ENCODE measurements around the gene SSU72. TPM values are rescaled to one million over a fixed set of nuclear protein-coding genes. Genes with fewer than 3 reads are reported as not detected.

SSU72 gene
- 139 and 145 TPM in 2 replicates for total RNA-seq (2021)
- percentile 86 among the genes with signal in this experiment for Bru-seq, nascent RNA
- BruChase-seq, experiment 1, labeled RNA remaining after a 2-hour chase = percentile 82 among the genes with signal in this experiment
- percentile 91 among the genes with signal in this experiment for BruChase-seq, experiment 2, labeled RNA remaining after a 6-hour chase
- long read RNA-seq, full-length matches to known transcripts = 289 of 308 reads
- long read RNA-seq, partial matches to known transcripts = 12 of 308 reads
- long read RNA-seq, other reads (novel, unspliced or antisense) = 7 of 308 reads

DNA sequence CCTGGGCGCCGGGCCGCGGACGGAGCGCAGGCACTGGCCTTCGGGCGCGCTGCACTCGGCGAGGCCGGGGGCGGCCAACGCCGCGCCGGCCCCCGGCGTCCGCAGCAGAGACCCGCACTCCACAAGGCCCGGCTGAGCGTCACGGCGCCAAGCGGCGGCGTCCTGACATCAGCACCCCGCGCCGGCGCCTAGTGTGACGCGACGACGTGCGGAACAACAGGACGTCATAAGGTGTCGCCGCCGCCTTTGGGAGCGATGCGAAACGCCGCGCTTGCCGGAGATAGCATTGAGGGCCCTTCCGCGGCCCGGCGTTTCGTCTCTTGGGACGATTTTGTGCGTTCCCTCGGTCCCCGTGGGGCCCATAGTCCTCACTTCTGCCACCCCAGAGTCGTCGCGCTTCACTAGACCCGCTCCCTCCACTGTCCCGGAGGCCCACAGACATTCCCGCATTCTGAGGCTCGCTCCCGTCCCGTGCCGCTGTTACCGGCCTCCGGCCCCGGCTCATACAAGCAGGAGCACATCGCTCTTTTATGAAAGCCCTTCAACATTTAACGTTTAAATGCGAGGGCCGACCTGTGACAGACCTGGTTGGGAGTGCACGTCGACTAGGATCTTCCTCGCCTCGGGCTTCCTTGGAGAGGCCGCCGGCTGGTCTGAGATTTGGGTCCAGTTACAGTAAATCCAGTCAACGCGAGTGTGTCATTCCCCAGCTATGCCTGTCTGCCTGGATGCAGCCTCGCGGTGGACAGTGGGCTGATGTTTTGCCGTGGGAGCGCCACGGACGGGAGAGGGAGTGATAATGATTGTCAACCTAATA is at the start of gene SSU72:
Gene SSU72 (minus strand): TSS at position 143 of the 817 bp plus-strand sequence. CDS start 306 bp downstream, outside the sequence.
- TF ChIP-seq, protein P1, sequence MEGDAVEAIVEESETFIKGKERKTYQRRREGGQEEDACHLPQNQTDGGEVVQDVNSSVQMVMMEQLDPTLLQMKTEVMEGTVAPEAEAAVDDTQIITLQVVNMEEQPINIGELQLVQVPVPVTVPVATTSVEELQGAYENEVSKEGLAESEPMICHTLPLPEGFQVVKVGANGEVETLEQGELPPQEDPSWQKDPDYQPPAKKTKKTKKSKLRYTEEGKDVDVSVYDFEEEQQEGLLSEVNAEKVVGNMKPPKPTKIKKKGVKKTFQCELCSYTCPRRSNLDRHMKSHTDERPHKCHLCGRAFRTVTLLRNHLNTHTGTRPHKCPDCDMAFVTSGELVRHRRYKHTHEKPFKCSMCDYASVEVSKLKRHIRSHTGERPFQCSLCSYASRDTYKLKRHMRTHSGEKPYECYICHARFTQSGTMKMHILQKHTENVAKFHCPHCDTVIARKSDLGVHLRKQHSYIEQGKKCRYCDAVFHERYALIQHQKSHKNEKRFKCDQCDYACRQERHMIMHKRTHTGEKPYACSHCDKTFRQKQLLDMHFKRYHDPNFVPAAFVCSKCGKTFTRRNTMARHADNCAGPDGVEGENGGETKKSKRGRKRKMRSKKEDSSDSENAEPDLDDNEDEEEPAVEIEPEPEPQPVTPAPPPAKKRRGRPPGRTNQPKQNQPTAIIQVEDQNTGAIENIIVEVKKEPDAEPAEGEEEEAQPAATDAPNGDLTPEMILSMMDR (conservative IDR thresholded peaks at IDR 0.05) = no peak
- peaks cover 33% of the 10 kb centered on the region for H4K20me1 ChIP-seq (ENCODE audit: insufficient read depth)
- BruUV-seq (replicated peaks) = TSS peak; percentile 98
- H3K9me2 ChIP-seq (ENCODE audit: insufficient read depth) = no peaks in the 10 kb centered on the region
- CTCF ChIA-PET = no interaction called here
- no peaks in the 10 kb centered on the region for H3K9me3 ChIP-seq (ENCODE audit: insufficient read depth, low read depth)
- H3K79me2 ChIP-seq (ENCODE audit: low read depth) = peaks cover 49% of the 10 kb centered on the region
- peaks cover 3% of the 10 kb centered on the region; the same call in 1 of the 2 replicates for H3K36me3 ChIP-seq (ENCODE audit: low read depth)
- H3F3A ChIP-seq (ENCODE audit: insufficient read depth, low read depth) = peaks cover 32% of the 10 kb centered on the region
- peak within 1 kb of the TSS; percentile 96 for H3K4me3 ChIP-seq
- H3K4me1 ChIP-seq (replicated peaks; ENCODE audit: insufficient read depth) = peaks cover 14% of the 10 kb centered on the region
- peak; percentile 76 to 83 for DNase-seq
- peak within 1 kb of the TSS; percentile 100 for H3K4me2 ChIP-seq
- intact Hi-C loops (cut with micrococcal nuclease; ENCODE audit: unreplicated experiment) = loop anchor here (5.0 kb wide), 1 partner anchor 82 kb away; the partner anchor contains the start of gene CDK11B
- peak within 1 kb of the TSS; percentile 96 for H2AFZ ChIP-seq
- H3K27ac ChIP-seq = peak within 1 kb of the TSS; percentile 81
- H3K27me3 ChIP-seq (ENCODE audit: insufficient read depth, low read depth) = peaks cover 18% of the 10 kb centered on the region
- POLR2A ChIA-PET (ENCODE audit: unreplicated experiment) = no interaction called here

DNA sequence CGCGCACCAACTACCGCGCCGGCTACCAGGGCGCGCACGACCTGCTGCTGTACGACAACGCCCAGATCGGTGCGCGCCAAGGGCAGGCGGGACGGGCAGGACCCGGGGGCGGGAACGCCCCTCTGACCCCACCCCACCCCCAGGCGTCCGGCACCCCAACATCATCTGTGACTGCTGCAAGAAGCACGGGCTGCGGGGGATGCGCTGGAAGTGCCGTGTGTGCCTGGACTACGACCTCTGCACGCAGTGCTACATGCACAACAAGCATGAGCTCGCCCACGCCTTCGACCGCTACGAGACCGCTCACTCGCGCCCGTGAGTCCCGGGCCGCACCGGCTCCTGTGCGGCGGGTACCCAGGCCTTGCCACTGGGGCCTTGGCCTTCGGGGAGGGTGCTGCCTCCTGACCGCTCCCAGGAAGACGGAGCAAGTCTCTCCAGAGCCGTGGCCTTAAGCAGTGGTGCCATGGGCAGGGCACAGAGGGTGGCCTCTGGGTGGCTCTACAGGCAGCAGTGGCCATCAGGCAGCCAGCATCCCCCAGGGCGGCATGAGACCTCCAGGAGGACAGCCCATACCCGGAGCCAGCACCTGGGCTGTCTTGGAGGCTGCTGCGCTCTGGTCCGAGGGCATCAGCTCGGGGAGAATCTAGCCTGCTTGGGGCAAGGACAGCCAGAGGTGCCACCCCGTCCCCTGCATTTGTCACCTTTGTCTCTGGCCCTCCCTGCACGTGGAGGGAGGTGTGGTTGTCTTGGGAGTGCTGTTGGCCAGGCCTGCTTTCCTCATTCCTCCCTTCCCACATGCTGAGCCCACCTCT is 49.2 kb upstream of the SSU72 start:
- intact Hi-C loops (cut with micrococcal nuclease; ENCODE audit: unreplicated experiment) = no loop called here
- H3K4me2 ChIP-seq = no peak overlapping the region
- no peak overlapping the region for H3K27ac ChIP-seq
- H4K20me1 ChIP-seq (ENCODE audit: insufficient read depth) = no peaks in the 10 kb centered on the region
- no peaks in the 10 kb centered on the region for H3K36me3 ChIP-seq (ENCODE audit: low read depth)
- H3K9me3 ChIP-seq (ENCODE audit: insufficient read depth, low read depth) = no peaks in the 10 kb centered on the region
- no peaks in the 10 kb centered on the region for H3K4me1 ChIP-seq (replicated peaks; ENCODE audit: insufficient read depth)
- POLR2A ChIA-PET (ENCODE audit: unreplicated experiment) = no interaction called here
- H3K79me2 ChIP-seq (ENCODE audit: low read depth) = no peaks in the 10 kb centered on the region
- H3K9me2 ChIP-seq (ENCODE audit: insufficient read depth) = no peaks in the 10 kb centered on the region
- no peaks in the 10 kb centered on the region for H3K27me3 ChIP-seq (ENCODE audit: insufficient read depth, low read depth)
- BruUV-seq (replicated peaks) = no TSS peak
- H2AFZ ChIP-seq = no peak overlapping the region
- TF ChIP-seq EZH2 (IDR thresholded peaks at IDR 0.05; ENCODE audit: low read depth) = no peak
- TF ChIP-seq, protein P1 (conservative IDR thresholded peaks at IDR 0.05) = no peak
- H3K4me3 ChIP-seq = no peak overlapping the region
- H3F3A ChIP-seq (ENCODE audit: insufficient read depth, low read depth) = no peaks in the 10 kb centered on the region
- CTCF ChIA-PET = no interaction called here
- DNase-seq = no peak

DNA sequence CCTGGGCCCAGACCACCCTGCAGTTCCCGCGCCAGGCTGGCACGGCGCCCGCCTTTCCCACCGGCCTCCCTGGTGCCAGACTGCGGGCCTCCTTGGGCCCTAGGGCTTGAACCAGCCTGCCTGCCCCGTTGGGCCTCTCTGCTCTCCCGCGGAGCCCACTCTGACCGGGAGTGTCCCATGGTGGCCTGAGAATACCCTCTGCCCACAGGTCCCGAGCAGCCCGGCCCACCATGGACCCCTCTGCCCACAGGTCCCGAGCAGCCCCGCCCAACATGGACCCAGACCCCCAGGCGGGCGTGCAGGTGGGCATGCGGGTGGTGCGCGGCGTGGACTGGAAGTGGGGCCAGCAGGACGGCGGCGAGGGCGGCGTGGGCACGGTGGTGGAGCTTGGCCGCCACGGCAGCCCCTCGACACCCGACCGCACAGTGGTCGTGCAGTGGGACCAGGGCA is 48.5 kb upstream of the SSU72 start:
- no peaks in the 10 kb centered on the region for H3K9me3 ChIP-seq (ENCODE audit: insufficient read depth, low read depth)
- no peaks in the 10 kb centered on the region for H3K79me2 ChIP-seq (ENCODE audit: low read depth)
- no TSS peak for BruUV-seq (replicated peaks)
- H3K4me1 ChIP-seq (replicated peaks; ENCODE audit: insufficient read depth) = no peaks in the 10 kb centered on the region
- no peak overlapping the region for H2AFZ ChIP-seq
- DNase-seq = no peak
- ChIA-PET CTCF (no interaction called here), POLR2A (ENCODE audit: unreplicated experiment) (interaction anchor here (0.6 kb wide), 1 partner anchor 9 kb away, joined by 7 read pairs; no protein-coding TSS in a partner anchor)
- no peaks in the 10 kb centered on the region for H3K36me3 ChIP-seq (ENCODE audit: low read depth)
- intact Hi-C loops (cut with micrococcal nuclease; ENCODE audit: unreplicated experiment) = no loop called here
- no peak overlapping the region for H3K4me2 ChIP-seq
- no peaks in the 10 kb centered on the region for H3F3A ChIP-seq (ENCODE audit: insufficient read depth, low read depth)
- no peak overlapping the region for H3K27ac ChIP-seq
- no peak for TF ChIP-seq EZH2 (IDR thresholded peaks at IDR 0.05; ENCODE audit: low read depth)
- TF ChIP-seq, protein P1 (conservative IDR thresholded peaks at IDR 0.05) = no peak
- no peak overlapping the region for H3K4me3 ChIP-seq
- H4K20me1 ChIP-seq (ENCODE audit: insufficient read depth) = no peaks in the 10 kb centered on the region
- H3K9me2 ChIP-seq (ENCODE audit: insufficient read depth) = no peaks in the 10 kb centered on the region
- H3K27me3 ChIP-seq (ENCODE audit: insufficient read depth, low read depth) = no peaks in the 10 kb centered on the region
